HEK293T (cell line): Measurements from ENCODE around the gene ZNF491.

Experiments used
- ARNT ChIP-seq: fragments of 450-650 bp; IDR thresholded peaks from 2 replicates; pipeline ENCODE4 v1.6.1; 2017; ENCODE audit warnings: mild to moderate bottlenecking
- BHLHE40 ChIP-seq: fragments of 450-650 bp; IDR thresholded peaks from 2 replicates; pipeline ENCODE4 v1.6.1; 2016; ENCODE audit warnings: mild to moderate bottlenecking, moderate library complexity, borderline replicate concordance
- ELF4 ChIP-seq: fragments of 450-650 bp; IDR thresholded peaks from 2 replicates; pipeline ENCODE4 v1.6.1; 2017; ENCODE audit warnings: antibody characterized with exemption
- FOXA1 ChIP-seq: fragments of 450-650 bp; IDR thresholded peaks from 2 replicates; pipeline ENCODE4 v1.6.1; 2016; ENCODE audit warnings: mild to moderate bottlenecking
- FOXK2 ChIP-seq: fragments of 450-650 bp; IDR thresholded peaks from 2 replicates; pipeline ENCODE4 v1.6.1; 2016; ENCODE audit warnings: mild to moderate bottlenecking
- FOXM1 ChIP-seq: fragments of 450-650 bp; IDR thresholded peaks from 2 replicates; pipeline ENCODE4 v1.6.1; 2017; ENCODE audit warnings: mild to moderate bottlenecking, borderline replicate concordance
- HDGF ChIP-seq: fragments of 450-650 bp; IDR thresholded peaks from 2 replicates; pipeline ENCODE4 v1.6.1; 2017; ENCODE audit warnings: antibody characterized with exemption, borderline replicate concordance
- L3MBTL2 ChIP-seq: fragments of 450-650 bp; conservative IDR thresholded peaks from 2 replicates; pipeline ENCODE4 v1.6.1; 2016; ENCODE audit warnings: mild to moderate bottlenecking
- LEF1 ChIP-seq: fragments of 450-650 bp; IDR thresholded peaks from 2 replicates; pipeline ENCODE4 v1.6.1; 2017; ENCODE audit warnings: mild to moderate bottlenecking, borderline replicate concordance
- NFRKB ChIP-seq: fragments of 450-650 bp; IDR thresholded peaks from 2 replicates; pipeline ENCODE4 v1.6.1; 2016; ENCODE audit warnings: mild to moderate bottlenecking, moderate library complexity
- SP1 ChIP-seq: fragments of 450-650 bp; IDR thresholded peaks from 2 replicates; pipeline ENCODE4 v1.6.1; 2017
- TARDBP ChIP-seq: fragments of 450-650 bp; IDR thresholded peaks from 2 replicates; pipeline ENCODE4 v1.6.1; 2016
- ZNF384 ChIP-seq: fragments of 450-650 bp; IDR thresholded peaks from 2 replicates; pipeline ENCODE4 v1.6.1; 2016

DNA sequence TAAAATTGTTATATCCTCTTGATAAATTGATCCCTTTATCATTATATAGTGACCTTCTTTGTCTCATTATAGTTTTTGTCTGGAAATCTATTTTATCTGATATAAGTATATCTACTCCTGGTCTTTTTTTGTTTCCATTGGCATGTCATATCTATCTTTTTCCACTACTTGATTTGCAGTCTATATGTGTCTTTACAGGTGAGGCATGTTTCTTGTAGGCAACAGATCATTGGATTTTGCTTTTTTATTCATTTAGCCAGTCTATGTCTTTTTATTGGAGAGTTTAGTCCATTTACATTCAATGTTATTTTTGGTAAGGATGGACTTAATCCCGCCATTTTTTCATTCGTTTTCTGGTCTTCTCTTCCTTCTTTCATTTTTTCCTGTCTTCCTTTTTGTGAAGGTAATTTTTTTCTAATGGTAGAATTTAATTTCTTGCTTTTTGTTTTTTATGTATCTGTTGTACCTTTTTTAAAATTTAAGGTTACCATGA lies 46.0 kb upstream of the ZNF491 start:
- TF ChIP-seq FOXA1 (no peak), NFRKB (no peak), SP1 (no peak), ELF4 (no peak), TARDBP (no peak), FOXK2 (no peak), L3MBTL2 (no peak), ARNT (no peak), BHLHE40 (no peak), LEF1 (no peak), ZNF384 (no peak), HDGF (no peak), FOXM1 (no peak)
